ENCODE data around the gene RELT.

Gene RELT

DNA sequence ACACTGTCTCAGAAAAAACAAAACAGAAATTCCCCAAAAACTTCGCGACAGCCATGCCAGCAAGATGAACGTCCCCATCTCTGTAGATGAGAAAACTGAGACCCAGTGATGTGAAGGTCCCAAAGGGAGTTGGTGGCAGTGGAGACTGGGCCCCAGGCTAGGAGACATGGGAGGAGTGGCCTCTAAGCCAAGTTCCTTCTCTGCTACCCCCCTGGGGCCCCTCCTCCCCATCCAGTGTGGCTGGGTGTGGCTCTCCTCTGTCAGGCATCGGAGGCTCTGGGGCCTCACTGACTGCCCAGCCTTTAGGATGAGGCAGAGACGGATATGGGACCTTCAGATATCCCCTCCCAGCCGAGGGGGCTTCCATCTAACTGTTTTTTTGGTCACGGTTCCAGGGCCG lies 9.8 kb downstream of the RELT start:
- no peak overlapping the region for H3K4me3 ChIP-seq (ENCODE audit: control insufficient read depth, low read depth, low read length)
- DNase-seq (ENCODE audit: low read depth) = no peak

DNA sequence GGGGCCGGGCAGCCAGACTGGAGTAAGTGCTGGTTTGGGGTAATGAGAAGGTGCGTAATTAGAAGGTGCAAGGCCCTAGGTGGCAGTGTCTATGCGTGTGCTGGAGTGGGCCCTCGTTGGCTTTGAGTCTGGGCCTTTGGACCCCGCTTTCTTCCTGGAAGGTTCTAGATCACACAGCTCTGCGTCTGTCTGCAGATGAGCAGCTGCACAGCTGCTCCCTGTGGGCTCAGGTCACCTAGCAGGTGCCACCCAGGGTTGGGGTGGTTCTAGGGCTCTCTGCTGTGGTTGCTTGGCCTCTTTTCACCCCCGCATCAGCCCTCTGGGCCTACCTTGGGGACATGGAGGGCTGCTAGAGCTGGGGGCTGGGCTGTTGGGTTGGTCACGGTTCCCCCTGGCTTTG lies 10.3 kb downstream of the RELT start:
- TF ChIP-seq, protein P1, sequence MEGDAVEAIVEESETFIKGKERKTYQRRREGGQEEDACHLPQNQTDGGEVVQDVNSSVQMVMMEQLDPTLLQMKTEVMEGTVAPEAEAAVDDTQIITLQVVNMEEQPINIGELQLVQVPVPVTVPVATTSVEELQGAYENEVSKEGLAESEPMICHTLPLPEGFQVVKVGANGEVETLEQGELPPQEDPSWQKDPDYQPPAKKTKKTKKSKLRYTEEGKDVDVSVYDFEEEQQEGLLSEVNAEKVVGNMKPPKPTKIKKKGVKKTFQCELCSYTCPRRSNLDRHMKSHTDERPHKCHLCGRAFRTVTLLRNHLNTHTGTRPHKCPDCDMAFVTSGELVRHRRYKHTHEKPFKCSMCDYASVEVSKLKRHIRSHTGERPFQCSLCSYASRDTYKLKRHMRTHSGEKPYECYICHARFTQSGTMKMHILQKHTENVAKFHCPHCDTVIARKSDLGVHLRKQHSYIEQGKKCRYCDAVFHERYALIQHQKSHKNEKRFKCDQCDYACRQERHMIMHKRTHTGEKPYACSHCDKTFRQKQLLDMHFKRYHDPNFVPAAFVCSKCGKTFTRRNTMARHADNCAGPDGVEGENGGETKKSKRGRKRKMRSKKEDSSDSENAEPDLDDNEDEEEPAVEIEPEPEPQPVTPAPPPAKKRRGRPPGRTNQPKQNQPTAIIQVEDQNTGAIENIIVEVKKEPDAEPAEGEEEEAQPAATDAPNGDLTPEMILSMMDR (conservative IDR thresholded peaks at IDR 0.05; ENCODE audit: control insufficient read depth, insufficient read depth, low read depth, low read length) = no peak
- no peak overlapping the region for H3K4me3 ChIP-seq (ENCODE audit: control insufficient read depth, low read depth, low read length)
- no peak for DNase-seq (ENCODE audit: low read depth)

More for the DNA sequence above, 9.8 kb downstream of the RELT start:
- TF ChIP-seq, protein P1 (conservative IDR thresholded peaks at IDR 0.05; ENCODE audit: control insufficient read depth, insufficient read depth, low read depth, low read length) = no peak

DNA sequence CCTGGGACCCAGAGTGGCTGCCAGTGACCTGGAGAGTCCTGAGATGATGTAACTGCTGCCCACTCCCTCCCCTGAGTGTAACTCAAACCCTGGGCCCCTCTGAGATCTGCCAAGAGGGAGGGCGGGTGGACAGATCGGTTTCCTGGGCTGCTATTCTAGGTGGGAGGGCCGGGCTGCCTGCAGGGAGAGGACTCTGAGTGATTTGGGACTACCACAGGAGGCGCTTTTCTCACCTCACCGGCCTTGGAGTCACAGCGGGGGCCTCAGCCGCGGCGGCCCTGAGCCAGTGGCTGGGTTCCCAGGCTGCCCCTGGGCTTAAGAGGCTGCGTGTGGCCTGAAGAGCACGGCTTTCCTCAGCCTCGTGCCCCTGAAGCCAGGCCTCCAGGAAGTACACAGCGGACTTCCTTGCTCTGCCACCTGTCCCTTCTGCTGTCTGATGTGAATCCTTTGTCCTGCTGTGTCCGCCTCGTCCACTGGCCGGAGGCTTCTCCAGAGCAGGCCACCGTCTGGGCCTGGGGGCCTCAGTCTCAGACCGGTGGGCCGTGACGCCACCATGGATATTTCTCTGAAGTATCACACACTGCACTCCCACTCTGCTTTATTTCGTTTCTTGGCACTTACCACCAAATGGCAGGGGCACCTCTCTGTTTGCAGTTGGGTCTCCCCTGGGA lies 11.5 kb downstream of the RELT start:
- no peak for DNase-seq (ENCODE audit: low read depth)
- TF ChIP-seq, protein P1 (conservative IDR thresholded peaks at IDR 0.05; ENCODE audit: control insufficient read depth, insufficient read depth, low read depth, low read length) = no peak

DNA sequence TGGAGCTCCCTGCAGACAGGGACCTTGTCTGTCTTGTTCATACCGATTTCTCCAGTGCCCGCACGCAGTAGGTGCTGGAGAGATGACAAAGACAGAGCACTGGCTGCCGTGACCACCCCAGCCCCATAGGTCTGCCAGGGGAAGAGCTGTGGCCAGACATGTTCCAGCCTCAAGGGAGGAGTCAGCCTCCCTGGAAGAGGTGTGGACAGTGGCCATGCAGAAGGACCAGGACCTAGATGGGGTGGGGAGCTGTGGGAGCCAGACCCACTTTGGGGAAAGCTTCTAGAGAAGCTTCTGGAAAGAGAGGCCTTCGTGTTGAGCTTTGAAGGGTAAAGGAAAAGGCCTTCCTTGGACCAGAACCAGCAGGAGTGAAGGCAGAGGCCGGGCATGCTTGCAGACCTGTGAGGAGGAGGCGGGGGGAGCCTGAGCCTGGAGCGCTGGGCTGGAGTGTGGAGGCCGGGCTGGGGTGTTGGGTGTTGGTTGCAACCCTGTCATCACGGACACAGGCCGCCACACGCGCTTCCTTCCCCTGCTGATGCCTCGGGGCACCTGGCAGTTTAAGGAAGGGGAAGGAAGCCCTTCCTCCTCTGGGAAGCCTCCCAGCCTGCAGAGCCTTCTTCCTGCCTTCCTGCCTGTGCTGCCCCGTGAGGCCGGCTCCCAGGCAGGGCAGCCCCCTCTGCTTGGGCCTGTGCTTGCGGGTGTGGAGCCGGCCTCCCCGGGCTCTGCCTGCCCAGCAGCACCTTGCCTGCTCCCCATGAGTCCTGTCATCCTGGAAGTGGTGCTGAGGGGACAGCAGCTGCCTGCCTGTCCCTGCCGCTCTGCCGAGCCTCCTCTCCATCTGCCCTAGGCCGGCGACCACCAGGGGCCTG lies 12.3 kb downstream of the RELT start:
- no peak overlapping the region for H3K4me3 ChIP-seq (ENCODE audit: control insufficient read depth, low read depth, low read length)
- TF ChIP-seq, protein P1 (conservative IDR thresholded peaks at IDR 0.05; ENCODE audit: control insufficient read depth, insufficient read depth, low read depth, low read length) = no peak
- DNase-seq (ENCODE audit: low read depth) = no peak

More for the DNA sequence above, 11.5 kb downstream of the RELT start:
- H3K4me3 ChIP-seq (ENCODE audit: control insufficient read depth, low read depth, low read length) = no peak overlapping the region

DNA sequence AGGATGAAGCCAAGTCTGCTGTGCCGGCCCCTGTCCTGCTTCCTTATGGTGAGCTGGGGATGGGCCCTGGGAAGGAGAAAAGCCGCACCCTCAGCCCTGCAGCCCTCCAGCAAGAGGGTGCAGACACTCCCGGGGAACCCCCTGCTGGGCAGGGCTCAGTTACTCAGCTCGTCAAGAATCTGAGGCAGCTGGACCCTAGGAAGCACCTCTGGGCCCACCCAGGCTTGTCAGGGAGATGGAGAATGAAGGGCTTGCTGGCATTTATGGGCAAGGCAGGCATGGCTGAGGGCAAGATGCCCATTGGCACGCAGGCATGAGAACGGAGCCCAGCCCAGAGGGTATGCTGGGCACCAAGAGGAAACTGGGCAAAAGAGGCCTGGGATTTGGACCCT lies 12.9 kb downstream of the RELT start:
- TF ChIP-seq, protein P1 (conservative IDR thresholded peaks at IDR 0.05; ENCODE audit: control insufficient read depth, insufficient read depth, low read depth, low read length) = no peak
- H3K4me3 ChIP-seq (ENCODE audit: control insufficient read depth, low read depth, low read length) = no peak overlapping the region
- DNase-seq (ENCODE audit: low read depth) = no peak

DNA sequence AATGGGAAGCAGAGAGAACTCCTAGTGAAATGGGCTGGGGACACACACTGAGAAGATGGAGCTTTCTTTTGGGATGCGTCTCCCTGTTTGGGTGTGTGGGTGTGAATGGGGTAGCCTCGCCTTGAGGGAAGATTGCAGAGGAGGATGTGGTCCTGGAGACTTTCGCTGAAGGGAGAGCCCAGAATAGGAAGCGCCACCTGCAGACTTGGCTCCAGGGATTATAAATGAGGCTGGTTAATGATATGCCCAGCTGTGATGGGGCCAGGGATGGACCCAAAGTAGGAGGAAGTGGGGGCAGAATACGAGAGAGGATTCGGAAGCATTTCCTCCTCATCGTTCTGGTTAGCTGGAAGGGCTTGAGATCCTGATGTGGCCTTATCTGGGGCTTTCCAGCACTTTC lies 13.7 kb downstream of the RELT start:
- DNase-seq (ENCODE audit: low read depth) = no peak
- TF ChIP-seq, protein P1 (conservative IDR thresholded peaks at IDR 0.05; ENCODE audit: control insufficient read depth, insufficient read depth, low read depth, low read length) = no peak
- no peak overlapping the region for H3K4me3 ChIP-seq (ENCODE audit: control insufficient read depth, low read depth, low read length)

Measured in fibroblast of mammary gland (primary cell).